NCI-H526 (cell line): Measurements from ENCODE around the gene CDH2.

Source experiments
- DNase-seq, 2 experiments: peaks; one replicate each; lab custom pipeline; 2025; lab: John Stamatoyannopoulos, UW

CDH2 gene

DNA sequence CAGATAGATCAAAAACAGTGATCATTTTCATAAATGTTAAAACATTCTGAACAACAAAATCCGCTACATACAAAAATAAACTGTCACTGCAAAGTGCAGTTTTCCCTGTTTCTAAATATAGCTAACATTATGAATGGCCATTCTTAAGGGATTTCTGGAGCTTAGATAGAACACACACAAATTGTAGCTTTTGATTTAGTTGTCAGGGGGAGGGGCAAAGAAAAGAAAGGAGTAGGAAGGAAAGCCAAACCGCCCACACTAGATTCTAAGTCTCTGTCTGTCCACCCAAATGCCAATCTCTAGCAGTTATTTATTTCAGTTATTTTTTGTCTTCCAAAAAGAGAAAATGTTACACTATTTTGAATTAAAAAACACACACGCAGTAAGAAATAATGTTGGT is 182.4 kb downstream of the CDH2 start:
- no peak for DNase-seq

- DNase-seq, result no peak
Measured at GRCh38 chr18:27991391-27991790, 185.5 kb downstream of the CDH2 start.

- DNase-seq, result no peak
Measured at GRCh38 chr18:27985832-27986231, 191.1 kb downstream of the CDH2 start.

GRCh38 chr18:27983780-27984179 is 193.2 kb downstream of the CDH2 start:
- DNase-seq, result no peak

- DNase-seq, result no peak
Measured at GRCh38 chr18:27976806-27977408, 200.0 kb downstream of the CDH2 start.

- no peak for DNase-seq
Measured at GRCh38 chr18:27970321-27970720, 206.6 kb downstream of the CDH2 start.

- no peak for DNase-seq
Measured at GRCh38 chr18:27969206-27969605, 207.7 kb downstream of the CDH2 start.

DNA sequence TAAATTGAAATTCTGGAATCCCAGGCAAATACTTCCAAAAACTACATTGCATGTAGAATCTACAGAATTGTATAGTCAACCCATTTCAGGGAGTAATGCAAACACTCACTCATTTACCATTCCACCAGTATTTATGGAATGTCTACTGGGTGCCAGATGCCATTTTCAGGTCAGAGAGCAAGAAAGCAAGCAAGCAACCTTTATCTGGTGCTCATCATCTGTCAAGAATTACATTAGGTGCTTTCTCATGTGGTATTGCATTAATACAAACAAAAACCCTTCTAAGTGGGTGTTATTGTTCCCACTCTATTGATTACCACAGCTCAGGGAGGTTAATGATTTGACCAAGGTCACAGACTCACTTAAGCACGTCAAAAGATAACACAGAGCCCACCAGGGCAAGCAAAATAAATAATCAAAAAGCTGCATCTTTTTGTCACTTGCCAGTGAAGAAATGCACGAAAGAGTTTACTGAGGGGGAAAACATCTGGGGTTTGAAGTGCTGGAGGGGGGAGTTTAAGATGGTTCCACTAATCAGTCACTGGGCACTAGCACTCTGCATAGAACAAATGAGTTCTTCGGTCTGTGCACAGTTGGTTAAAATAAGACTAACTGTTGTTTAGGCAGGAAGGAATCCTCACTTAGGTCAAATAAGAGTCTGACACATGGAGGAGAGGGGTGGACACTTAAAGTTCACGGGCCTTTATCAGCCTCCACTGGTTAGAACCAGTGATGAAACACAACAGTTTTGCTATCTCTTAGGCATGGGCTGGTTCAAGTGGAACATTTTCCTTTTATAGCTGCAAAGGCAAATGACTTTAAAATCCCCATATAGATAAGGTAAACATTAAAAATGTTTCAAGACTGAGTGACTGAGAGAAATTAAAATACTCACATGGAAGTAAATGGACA is 208.8 kb downstream of the CDH2 start:
- no peak for DNase-seq

DNA sequence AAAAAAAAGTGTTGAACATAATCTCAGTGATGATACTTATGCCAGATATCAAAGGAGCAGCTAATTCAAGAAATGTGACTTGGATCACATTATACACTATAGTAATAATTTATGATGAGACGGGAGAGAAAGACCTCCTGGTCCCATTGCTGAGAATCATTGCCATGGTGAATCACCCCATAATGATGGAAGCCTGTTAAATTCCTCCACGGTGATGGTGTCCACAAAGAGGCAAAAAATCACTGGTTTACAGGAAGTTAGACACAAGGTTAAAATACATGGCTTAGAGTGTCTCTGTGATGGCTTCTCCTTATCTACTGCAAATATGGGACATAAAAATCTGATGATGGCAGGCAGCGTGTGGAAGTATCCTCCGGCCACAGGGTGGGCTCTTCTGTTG is 210.0 kb downstream of the CDH2 start:
- DNase-seq, result no peak

- DNase-seq, result no peak
Measured at GRCh38 chr18:27964811-27965210, 212.1 kb downstream of the CDH2 start.

DNA sequence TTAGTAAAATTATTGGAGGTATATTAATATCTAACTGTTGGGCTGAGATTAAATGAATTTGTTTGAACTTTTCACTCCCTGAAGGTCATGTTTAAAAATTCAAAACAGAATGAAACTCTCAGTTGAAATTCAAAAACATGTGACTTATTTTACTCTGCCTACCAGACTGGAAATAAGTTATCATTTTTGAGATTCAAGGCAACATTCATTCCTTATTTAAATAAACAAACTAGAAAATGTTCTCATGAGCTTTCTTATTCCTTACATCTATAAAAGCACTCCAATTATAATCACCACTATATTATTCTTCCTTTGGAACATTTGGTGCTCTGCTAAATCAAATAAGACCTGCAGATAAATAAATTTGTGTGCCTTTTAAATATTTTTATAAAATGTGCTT is 217.8 kb downstream of the CDH2 start:
- no peak for DNase-seq

- no peak for DNase-seq
Measured at GRCh38 chr18:27956001-27956640, 220.8 kb downstream of the CDH2 start.

GRCh38 chr18:27954226-27954625 is 222.7 kb downstream of the CDH2 start:
- no peak for DNase-seq

DNA sequence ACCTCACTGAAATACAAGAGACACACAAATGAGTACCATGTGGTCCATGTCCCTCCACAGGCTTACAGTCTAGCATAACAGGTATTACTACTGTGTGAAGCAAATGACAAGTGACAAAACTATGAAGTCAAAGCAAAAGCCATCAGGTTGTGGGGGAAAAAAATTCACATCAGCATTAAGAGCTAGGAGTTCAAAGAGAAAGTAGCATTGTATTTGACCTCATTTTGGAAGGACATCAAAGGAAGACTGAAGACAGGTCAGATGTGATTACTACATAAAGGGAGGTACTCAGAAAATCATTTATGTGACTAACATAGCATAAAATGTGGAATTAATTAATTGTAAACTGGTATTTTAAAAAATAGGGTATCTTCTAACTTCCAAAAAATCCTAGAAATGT is 224.2 kb downstream of the CDH2 start:
- no peak for DNase-seq

GRCh38 chr18:27950648-27951228 is 226.2 kb downstream of the CDH2 start:
- DNase-seq, result no peak

DNA sequence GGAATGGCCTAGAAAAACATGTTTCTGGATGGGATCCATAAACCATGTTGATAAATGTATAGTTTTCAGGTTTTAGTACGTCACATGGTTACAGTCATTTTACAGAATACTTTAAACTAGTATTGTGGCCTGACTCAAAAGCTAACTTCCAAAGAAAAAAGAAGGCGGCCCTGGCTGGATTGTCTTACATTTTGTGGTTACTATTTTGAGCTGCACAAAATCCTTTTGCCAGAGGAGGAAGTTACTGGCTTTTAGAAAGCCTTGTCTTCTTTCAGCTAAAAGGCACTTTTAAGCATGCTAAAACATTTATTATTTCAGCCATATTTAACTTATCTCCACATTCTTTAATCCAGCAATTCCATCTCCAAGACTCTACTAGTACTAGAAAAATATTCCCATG is 227.9 kb downstream of the CDH2 start:
- no peak for DNase-seq

GRCh38 chr18:27942706-27943105 is 234.2 kb downstream of the CDH2 start:
- DNase-seq, result no peak

DNA sequence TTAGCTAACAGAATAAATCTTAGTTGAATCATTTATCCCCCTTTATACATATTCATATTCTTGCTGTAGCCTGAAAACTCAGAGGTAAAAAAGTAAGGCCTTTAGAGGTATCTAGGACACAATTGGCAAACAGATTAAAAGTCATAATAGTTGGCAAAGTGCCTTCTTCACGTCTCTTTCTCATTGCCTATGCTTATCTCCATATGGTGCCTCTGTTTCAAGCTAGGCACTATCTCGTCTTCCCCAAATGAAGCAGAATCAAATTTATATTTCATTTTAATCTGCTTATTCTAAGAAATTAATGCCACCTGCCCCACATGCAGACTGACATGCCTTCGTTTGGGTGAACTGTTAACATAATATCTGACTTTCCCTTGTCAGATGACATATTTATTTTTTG is 245.4 kb downstream of the CDH2 start:
- no peak for DNase-seq

- no peak for DNase-seq
Measured at GRCh38 chr18:27922780-27923179, 254.2 kb downstream of the CDH2 start.

GRCh38 chr18:27921904-27922751 is 254.8 kb downstream of the CDH2 start:
- DNase-seq, result no peak

- no peak for DNase-seq
Measured at GRCh38 chr18:27921392-27921791, 255.5 kb downstream of the CDH2 start.

GRCh38 chr18:27920836-27921235 is 256.1 kb downstream of the CDH2 start:
- DNase-seq, result no peak
